ENCODE data around the gene CERS5. TPM values are rescaled to one million over a fixed set of nuclear protein-coding genes. Genes with fewer than 3 reads are reported as not detected.

The CERS5 gene
- total RNA-seq, 4 donors from 2014 or later: 15.2 to 84.2 (median 23.2) TPM

- Histone ChIP-seq H3K27ac (peak overlapping the region in 1 of 4 donors; percentile 54), H3K4me1 (peaks cover 0 to 44% (median 0%) of the 10 kb centered on the region in 4 donors), H3K4me3 (no peak overlapping the region), H3K27me3 (no peaks in the 10 kb centered on the region), H3K9me3 (no peaks in the 10 kb centered on the region), H3K36me3 (peaks cover 0 to 24% (median 0%) of the 10 kb centered on the region in 3 donors)
- TF ChIP-seq POLR2A (IDR thresholded peaks at IDR 0.05) (no peak), CTCF (IDR thresholded peaks at IDR 0.05) (no peak)
- no peak for DNase-seq
These were observed 20.1 kb upstream of the CERS5 start for GRCh38 chr12:50187084-50187900.

GRCh38 chr12:50186681-50187080, 19.5 kb upstream of the CERS5 start:
- Histone ChIP-seq H3K27me3 (no peaks in the 10 kb centered on the region), H3K4me1 (peaks cover 0 to 42% (median 0%) of the 10 kb centered on the region in 4 donors), H3K27ac (no peak overlapping the region), H3K4me3 (no peak overlapping the region), H3K9me3 (no peaks in the 10 kb centered on the region), H3K36me3 (peaks cover 0 to 29% (median 1%) of the 10 kb centered on the region in 3 donors)
- no peak for DNase-seq
- TF ChIP-seq POLR2A (IDR thresholded peaks at IDR 0.05) (no peak), CTCF (IDR thresholded peaks at IDR 0.05) (no peak)

DNA sequence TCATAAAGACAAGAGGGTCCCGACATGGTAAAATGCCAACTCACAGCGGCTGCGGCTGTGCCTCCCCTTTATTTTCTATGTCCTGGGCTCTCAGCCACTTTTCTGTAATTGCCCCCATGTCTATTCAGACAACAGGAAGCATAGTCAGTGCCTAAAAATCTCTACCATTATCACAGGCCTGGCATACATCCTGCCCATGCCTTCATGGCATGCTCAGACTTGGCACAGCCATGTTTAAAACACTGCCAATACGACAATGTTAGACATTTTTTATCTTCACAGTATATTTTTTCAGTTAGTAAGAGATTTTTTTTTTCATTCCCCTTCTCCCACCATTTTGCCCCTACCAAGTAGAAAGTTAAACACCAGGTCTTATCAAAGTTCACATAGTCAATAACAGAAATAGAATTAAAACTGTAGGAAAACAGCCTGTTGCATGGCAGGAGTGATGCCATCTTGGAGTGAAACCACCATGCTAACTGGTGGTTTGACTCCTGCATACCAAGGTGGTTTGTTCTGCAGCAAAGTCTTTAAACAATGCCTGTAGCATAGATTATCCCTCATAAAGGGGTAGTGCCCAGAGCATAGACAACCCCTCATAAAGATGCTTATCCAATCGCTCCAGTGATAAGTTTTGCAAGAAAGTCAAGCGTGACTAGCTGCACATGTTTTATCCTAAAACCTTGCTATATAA, 18.9 kb upstream of the CERS5 start:
- no peaks in the 10 kb centered on the region for H3K27me3 ChIP-seq
- H3K4me1 ChIP-seq: peaks cover 0 to 37% (median 0%) of the 10 kb centered on the region in 4 donors
- peak overlapping the region in 1 of 4 donors; percentile 30 for H3K27ac ChIP-seq
- H3K4me3 ChIP-seq: no peak overlapping the region
- TF ChIP-seq CTCF (IDR thresholded peaks at IDR 0.05) (no peak), POLR2A (IDR thresholded peaks at IDR 0.05) (no peak)
- no peaks in the 10 kb centered on the region for H3K9me3 ChIP-seq
- no peak for DNase-seq
- peaks cover 0 to 29% (median 4%) of the 10 kb centered on the region in 3 donors for H3K36me3 ChIP-seq

DNA sequence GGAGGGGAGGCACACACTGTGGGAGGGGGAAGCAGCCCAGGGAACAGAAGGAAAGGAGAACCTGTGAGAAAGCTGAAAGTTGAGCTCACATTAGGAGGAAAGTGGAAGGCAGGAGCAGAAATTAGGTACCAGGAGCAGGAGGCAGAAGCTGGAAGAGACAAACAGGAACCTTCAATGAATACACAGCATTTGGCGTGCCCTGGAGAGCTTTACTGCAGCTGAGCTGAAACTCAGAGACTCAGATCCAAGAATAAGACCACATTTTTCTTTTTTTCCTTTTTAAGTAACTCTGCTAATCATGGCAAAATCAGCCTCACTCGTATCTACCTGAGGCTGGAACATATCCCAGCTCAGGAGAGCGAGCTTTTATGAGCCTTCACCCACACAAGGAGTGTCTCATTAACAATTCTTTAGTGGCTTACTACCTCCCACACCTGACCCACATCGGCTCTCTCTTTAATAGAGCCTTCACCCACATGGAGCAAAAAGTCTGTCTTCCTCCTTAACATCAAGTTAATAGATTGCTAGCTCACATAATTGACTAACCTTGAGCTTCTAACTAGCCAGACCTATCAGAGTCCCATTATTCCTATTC, 18.2 kb upstream of the CERS5 start:
- Histone ChIP-seq H3K4me3 (no peak overlapping the region), H3K27me3 (no peaks in the 10 kb centered on the region), H3K27ac (peak overlapping the region in 1 of 4 donors; percentile 30), H3K4me1 (peaks cover 0 to 35% (median 0%) of the 10 kb centered on the region in 4 donors), H3K9me3 (no peaks in the 10 kb centered on the region), H3K36me3 (peaks cover 0 to 31% (median 4%) of the 10 kb centered on the region in 3 donors)
- TF ChIP-seq POLR2A (IDR thresholded peaks at IDR 0.05): no peak
- TF ChIP-seq CTCF (IDR thresholded peaks at IDR 0.05): no peak
- DNase-seq: no peak

GRCh38 chr12:50184261-50184660, 17.1 kb upstream of the CERS5 start:
- H3K9me3 ChIP-seq: no peaks in the 10 kb centered on the region
- H3K27me3 ChIP-seq: no peaks in the 10 kb centered on the region
- no peak for DNase-seq
- H3K27ac ChIP-seq: no peak overlapping the region
- H3K4me3 ChIP-seq: no peak overlapping the region
- peaks cover 0 to 34% (median 0%) of the 10 kb centered on the region in 4 donors for H3K4me1 ChIP-seq
- peaks cover 0 to 42% (median 4%) of the 10 kb centered on the region in 3 donors for H3K36me3 ChIP-seq
- TF ChIP-seq POLR2A (IDR thresholded peaks at IDR 0.05) (no peak), CTCF (IDR thresholded peaks at IDR 0.05) (no peak)
